ENCODE data around the gene OLA1. TPM values are rescaled to one million over a fixed set of nuclear protein-coding genes. Genes with fewer than 3 reads are reported as not detected.
A peak's percentile ranks its signal among the peaks of the same experiment; 100 is the strongest.

OLA1 gene
- total and polyA plus RNA-seq, 2 of the 4 experiments (the other 2 are of a cell fraction): 54.7 to 71.2 TPM

DNA sequence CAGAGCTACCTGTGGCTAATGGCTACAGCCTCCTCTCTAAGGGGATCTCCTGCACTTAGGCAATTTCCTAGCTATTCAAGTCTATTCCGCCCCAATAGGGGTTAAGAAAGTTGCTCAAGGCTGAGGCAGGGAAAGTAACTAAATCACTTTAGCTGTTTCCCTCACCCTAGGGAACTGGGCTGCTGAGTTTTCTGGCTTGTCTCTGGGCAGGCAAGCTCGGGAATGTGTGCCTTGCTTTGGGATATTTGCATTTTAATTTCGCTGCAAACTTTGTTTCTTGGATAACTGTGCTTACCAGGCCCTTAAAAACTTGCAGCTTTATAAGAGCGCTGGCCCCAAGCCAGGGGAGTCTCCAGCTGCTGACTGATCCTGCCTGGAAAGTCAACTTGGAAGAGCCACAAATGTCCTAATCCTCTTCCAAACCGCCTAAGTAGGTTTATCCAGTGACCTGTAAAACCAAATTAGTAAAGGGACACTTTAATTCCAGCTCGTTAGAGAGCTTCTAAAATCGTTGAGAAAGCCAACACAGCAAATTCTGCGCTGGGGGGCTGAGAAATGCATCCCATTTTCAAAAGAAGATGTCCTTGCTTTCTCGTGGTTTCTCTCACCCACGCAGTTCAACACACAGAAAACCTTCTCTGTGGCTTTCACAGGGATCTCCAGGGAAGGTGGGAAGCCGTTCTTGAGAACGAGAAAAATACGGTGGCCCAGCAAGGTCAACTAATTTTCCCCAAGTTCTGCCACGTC is 223.6 kb downstream of the OLA1 start:
- DNase-seq (peak; percentile 80), ATAC-seq (ENCODE audit: low read depth) (peak; percentile 16)
- Histone ChIP-seq H3K9ac (ENCODE audit: low read depth, low read length) (peak overlapping the region; percentile 10; the same call in 1 of the 2 replicates), H3K27ac (ENCODE audit: insufficient read depth, low read length) (peak overlapping the region; percentile 89; the same call in 1 of the 2 replicates), H4K20me1 (ENCODE audit: insufficient read depth, low read length) (no peaks in the 10 kb centered on the region), H3K56ac (ENCODE audit: extremely low read depth, insufficient read depth, low read length) (peak overlapping the region; percentile 20; the same call in 1 of the 2 replicates), H3K18ac (ENCODE audit: low read depth, low read length) (peak overlapping the region; percentile 78), H4K8ac (ENCODE audit: low read depth in 2 of 2, low read length in 2 of 2) (peak overlapping the region; percentile 62 to 63; a peak in 3 of 4 replicates), H3K36me3 (ENCODE audit: control insufficient read depth, insufficient read depth, low read length) (no peaks in the 10 kb centered on the region), H3K4me3 (ENCODE audit: insufficient read depth, low read depth, low read length) (no peak overlapping the region), H4K91ac (ENCODE audit: insufficient read depth, low read depth, low read length) (peak overlapping the region; percentile 69), H2BK20ac (ENCODE audit: low read depth, low read length) (peak overlapping the region; percentile 47), H2AK5ac (ENCODE audit: low read depth, low read length) (peak overlapping the region; percentile 58; the same call in 1 of the 2 replicates), H3K4me2 (ENCODE audit: low read depth, low read length) (peak overlapping the region; percentile 15; the same call in 1 of the 2 replicates), H3K4ac (ENCODE audit: low read depth, low read length) (peak overlapping the region; percentile 80), H3K9me1 (ENCODE audit: insufficient read depth, low read length) (peaks cover 6% of the 10 kb centered on the region), H2BK120ac (ENCODE audit: low read depth, low read length) (peak overlapping the region; percentile 88), H2BK15ac (ENCODE audit: low read depth, low read length) (peak overlapping the region; percentile 72; the same call in 2 of the 3 replicates), H3K23ac (ENCODE audit: low read depth, low read length) (peak overlapping the region; percentile 64), H3K27me3 (ENCODE audit: control insufficient read depth, insufficient read depth, low read length) (no peaks in the 10 kb centered on the region), H3K4me1 (ENCODE audit: control insufficient read depth, insufficient read depth, low read length) (peaks cover 25% of the 10 kb centered on the region), H3K79me1 (ENCODE audit: low read depth in 1 of 2, low read length in 2 of 2) (no peaks in the 10 kb centered on the region), H4K5ac (ENCODE audit: low read depth, low read length) (peak overlapping the region; percentile 57), H2AFZ (replicated peaks; ENCODE audit: low read length, poor library complexity) (peak overlapping the region; percentile 89), H3K9me3 (ENCODE audit: control insufficient read depth, insufficient read depth, low read length) (no peaks in the 10 kb centered on the region), H2BK5ac (ENCODE audit: low read depth, low read length, poor library complexity, severe bottlenecking) (peak overlapping the region; percentile 68), H3K14ac (replicated peaks; ENCODE audit: low read depth, low read length) (peak overlapping the region; percentile 76; the same call in 1 of the 2 replicates), H2AK9ac (replicated peaks; ENCODE audit: low read depth, low read length, poor library complexity) (peak overlapping the region; percentile 47)
- intact Hi-C loops (cut with micrococcal nuclease): no loop called here
- dilution Hi-C loops (cut with HindIII; ENCODE audit: low sequenced_read_pairs, unreplicated experiment): no loop called here
- CTCF ChIA-PET: interaction anchor here (0.8 kb wide), 1 partner anchor 407 kb away, joined by 3 read pairs; no protein-coding TSS in a partner anchor
- BruUV-seq (replicated peaks): no TSS peak
- TF ChIP-seq, protein P1, sequence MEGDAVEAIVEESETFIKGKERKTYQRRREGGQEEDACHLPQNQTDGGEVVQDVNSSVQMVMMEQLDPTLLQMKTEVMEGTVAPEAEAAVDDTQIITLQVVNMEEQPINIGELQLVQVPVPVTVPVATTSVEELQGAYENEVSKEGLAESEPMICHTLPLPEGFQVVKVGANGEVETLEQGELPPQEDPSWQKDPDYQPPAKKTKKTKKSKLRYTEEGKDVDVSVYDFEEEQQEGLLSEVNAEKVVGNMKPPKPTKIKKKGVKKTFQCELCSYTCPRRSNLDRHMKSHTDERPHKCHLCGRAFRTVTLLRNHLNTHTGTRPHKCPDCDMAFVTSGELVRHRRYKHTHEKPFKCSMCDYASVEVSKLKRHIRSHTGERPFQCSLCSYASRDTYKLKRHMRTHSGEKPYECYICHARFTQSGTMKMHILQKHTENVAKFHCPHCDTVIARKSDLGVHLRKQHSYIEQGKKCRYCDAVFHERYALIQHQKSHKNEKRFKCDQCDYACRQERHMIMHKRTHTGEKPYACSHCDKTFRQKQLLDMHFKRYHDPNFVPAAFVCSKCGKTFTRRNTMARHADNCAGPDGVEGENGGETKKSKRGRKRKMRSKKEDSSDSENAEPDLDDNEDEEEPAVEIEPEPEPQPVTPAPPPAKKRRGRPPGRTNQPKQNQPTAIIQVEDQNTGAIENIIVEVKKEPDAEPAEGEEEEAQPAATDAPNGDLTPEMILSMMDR (conservative IDR thresholded peaks at IDR 0.05; ENCODE audit: low read depth, low read length): no peak
- TF ChIP-seq FOS (IDR thresholded peaks at IDR 0.05; ENCODE audit: low read depth, low read length) (no peak), MXI1 (IDR thresholded peaks at IDR 0.05; ENCODE audit: borderline replicate concordance, low read depth, low read length) (no peak), MAZ (IDR thresholded peaks at IDR 0.05; ENCODE audit: borderline replicate concordance, low read depth, low read length) (no peak)
- in situ Hi-C loops (cut with MboI; ENCODE audit: low sequenced_read_pairs): no loop called here
- 36% methylated on average over 5 of the region's 14 CpGs; no CpG with 5 or more reads in 1 of the 2 experiments for WGBS, 2 experiments (ENCODE audit: extremely low coverage in 2 of 2, insufficient read length in 1 of 2)
- POLR2A ChIA-PET (ENCODE audit: unreplicated experiment): interaction anchor here (1.5 kb wide), 1 partner anchor 59 kb away, joined by 8 read pairs; no protein-coding TSS in a partner anchor

All from IMR-90 (cell line).